ENCODE results near the gene KRT12. TPM values are rescaled to one million over a fixed set of nuclear protein-coding genes. Genes with fewer than 3 reads are reported as not detected.

KRT12 gene
- polyA plus RNA-seq, 2 of the 4 experiments (the other 2 are of a cell fraction) = not detected

DNA sequence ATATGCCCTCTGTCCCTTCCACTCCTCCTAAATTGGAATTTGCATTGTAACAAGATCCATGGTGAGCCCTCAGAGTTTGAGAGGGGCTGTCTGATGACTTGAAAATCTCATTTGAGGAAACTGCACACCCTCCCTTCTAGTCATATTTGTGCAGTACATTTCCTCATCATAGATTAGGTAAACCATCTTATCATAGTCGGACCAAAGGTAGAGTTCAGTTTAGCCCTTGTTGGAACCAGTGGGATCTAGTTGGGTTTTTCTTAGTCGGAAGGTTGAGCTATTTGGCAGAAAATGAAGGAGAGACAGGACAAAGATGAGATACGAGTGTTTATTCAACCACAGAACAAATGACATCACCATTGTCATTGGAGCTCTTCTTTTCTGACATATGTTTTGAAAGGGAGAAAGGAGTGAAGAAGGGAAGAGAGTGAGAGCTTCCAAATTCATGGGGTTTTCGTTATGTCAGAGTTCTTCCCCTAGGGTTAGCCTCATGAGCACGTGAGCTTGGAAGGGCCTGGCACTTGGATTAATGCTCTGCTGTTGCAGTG is 33.9 kb upstream of the KRT12 start:
- H3K9me3 ChIP-seq = no peaks in the 10 kb centered on the region
- H3K4me2 ChIP-seq = peak overlapping the region; percentile 85
- no peak for TF ChIP-seq CHD2 (IDR thresholded peaks at IDR 0.05; ENCODE audit: low read length, partially characterized antibody)
- TF ChIP-seq GATA3 (IDR thresholded peaks at IDR 0.05; ENCODE audit: borderline replicate concordance) = no peak
- TF ChIP-seq FOSL2 (IDR thresholded peaks at IDR 0.05) = no peak
- no peak for TF ChIP-seq FOSL2 (CRISPR knock-in tag; IDR thresholded peaks at IDR 0.05)
- TF ChIP-seq ZSCAN20 (CRISPR knock-in tag; IDR thresholded peaks at IDR 0.05) = no peak
- TF ChIP-seq TP53 (CRISPR knock-in tag; IDR thresholded peaks at IDR 0.05) = no peak
- TF ChIP-seq EP300 (IDR thresholded peaks at IDR 0.05) = no peak
- WGBS (ENCODE audit: missing lambda C conversion rate) = 84% methylated on average over 5 of the region's 5 CpGs
- DNase-seq (ENCODE audit: low read depth in 1 of 2, low spot score in 1 of 2) = no peak
- no peak for ATAC-seq
- no peak overlapping the region for H3K4me3 ChIP-seq
- peak overlapping the region; percentile 91 to 93 for H3K27ac ChIP-seq
- ChIA-PET POLR2A (no interaction called here), CTCF (interaction anchor here (0.8 to 6.6 kb wide), 17 partner anchors 9 to 769 kb away, joined by 3 to 94 read pairs (median 4); partner anchors contain the start of gene KRT20)
- peak; percentile 84 for FAIRE-seq
- H3K4me1 ChIP-seq = peaks cover 38% of the 10 kb centered on the region

DNA sequence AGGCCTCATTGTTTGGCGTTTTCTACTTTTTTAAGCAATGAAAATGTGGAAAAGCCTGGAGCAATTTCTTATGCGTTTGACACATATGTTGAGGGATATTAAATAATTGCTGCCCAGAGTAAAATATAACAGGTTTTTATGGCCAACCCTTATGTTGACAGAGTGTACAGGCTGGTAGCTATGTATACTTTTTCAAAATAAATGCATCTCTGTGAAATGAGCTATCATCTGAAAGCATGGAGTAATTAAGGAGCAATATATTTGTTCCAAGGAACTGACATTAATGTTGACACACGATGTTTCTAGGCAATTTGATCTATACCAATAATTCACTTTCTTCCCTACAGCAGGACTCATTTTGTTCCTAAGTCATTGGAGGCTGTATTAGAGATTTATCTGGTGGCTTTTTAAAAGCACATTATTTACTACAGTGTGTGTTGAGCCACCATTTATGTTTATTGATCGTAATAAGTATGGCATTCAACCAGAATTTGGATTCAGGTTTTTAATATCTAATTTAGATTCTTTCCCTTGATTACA is 30.0 kb upstream of the KRT12 start:
- DNase-seq (ENCODE audit: low read depth in 1 of 2, low spot score in 1 of 2) (no peak), ATAC-seq (no peak), FAIRE-seq (no peak)
- Histone ChIP-seq H3K27ac (no peak overlapping the region; a peak in 1 of 6 replicates), H3K4me3 (no peak overlapping the region), H3K9me3 (no peaks in the 10 kb centered on the region), H3K4me1 (peaks cover 25% of the 10 kb centered on the region), H3K4me2 (no peak overlapping the region)
- 85% methylated on average over 4 of the region's 4 CpGs for WGBS (ENCODE audit: missing lambda C conversion rate)
- CTCF ChIA-PET = interaction anchor here (1.2 to 4.4 kb wide), 6 partner anchors 11 to 652 kb away, joined by 3 to 27 read pairs (median 4); partner anchors contain the start of gene KRT20
- no peak for TF ChIP-seq FOSL2 (IDR thresholded peaks at IDR 0.05)
- TF ChIP-seq FOSL2 (CRISPR knock-in tag; IDR thresholded peaks at IDR 0.05) = no peak
- TF ChIP-seq KDM5A (IDR thresholded peaks at IDR 0.05) = no peak
- no peak for TF ChIP-seq ELK1 (IDR thresholded peaks at IDR 0.05; ENCODE audit: low read depth, low read length)
- TF ChIP-seq CEBPB (IDR thresholded peaks at IDR 0.05) = no peak
- POLR2A ChIA-PET = no interaction called here

- ATAC-seq (peak; percentile 28 to 84; a peak in 3 of 6 replicates), DNase-seq (ENCODE audit: low read depth in 1 of 2, low spot score in 1 of 2) (peak in 1 of 2 experiments; percentile 40), FAIRE-seq (no peak)
- peak overlapping the region; percentile 62 to 64 for H3K27ac ChIP-seq
- H3K4me1 ChIP-seq = peaks cover 11% of the 10 kb centered on the region
- WGBS (ENCODE audit: missing lambda C conversion rate) = 66% methylated on average over 9 of the region's 9 CpGs
- H3K4me2 ChIP-seq = peak overlapping the region; percentile 30; the same call in 2 of the 3 replicates
- POLR2A ChIA-PET = interaction anchor here (0.6 kb wide), 1 partner anchor 753 kb away, joined by 6 read pairs; no protein-coding TSS in a partner anchor
- no peak overlapping the region for H3K4me3 ChIP-seq
- no peak for TF ChIP-seq FOSB (CRISPR knock-in tag; IDR thresholded peaks at IDR 0.05)
- TF ChIP-seq, protein P1, sequence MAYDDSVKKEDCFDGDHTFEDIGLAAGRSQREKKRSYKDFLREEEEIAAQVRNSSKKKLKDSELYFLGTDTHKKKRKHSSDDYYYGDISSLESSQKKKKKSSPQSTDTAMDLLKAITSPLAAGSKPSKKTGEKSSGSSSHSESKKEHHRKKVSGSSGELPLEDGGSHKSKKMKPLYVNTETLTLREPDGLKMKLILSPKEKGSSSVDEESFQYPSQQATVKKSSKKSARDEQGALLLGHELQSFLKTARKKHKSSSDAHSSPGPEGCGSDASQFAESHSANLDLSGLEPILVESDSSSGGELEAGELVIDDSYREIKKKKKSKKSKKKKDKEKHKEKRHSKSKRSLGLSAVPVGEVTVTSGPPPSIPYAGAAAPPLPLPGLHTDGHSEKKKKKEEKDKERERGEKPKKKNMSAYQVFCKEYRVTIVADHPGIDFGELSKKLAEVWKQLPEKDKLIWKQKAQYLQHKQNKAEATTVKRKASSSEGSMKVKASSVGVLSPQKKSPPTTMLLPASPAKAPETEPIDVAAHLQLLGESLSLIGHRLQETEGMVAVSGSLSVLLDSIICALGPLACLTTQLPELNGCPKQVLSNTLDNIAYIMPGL (CRISPR knock-in tag; IDR thresholded peaks at IDR 0.05; ENCODE audit: borderline replicate concordance) = no peak
- TF ChIP-seq MAZ (IDR thresholded peaks at IDR 0.05; ENCODE audit: borderline replicate concordance, low read depth, low read length) = no peak
- CTCF ChIA-PET = interaction anchor here (1.3 to 4.4 kb wide), 4 partner anchors 24 to 768 kb away, joined by 4 to 27 read pairs (median 8); no protein-coding TSS in a partner anchor
- H3K9me3 ChIP-seq = no peaks in the 10 kb centered on the region
These were observed 28.2 kb upstream of the KRT12 start for GRCh38 chr17:40895106-40895730.

DNA sequence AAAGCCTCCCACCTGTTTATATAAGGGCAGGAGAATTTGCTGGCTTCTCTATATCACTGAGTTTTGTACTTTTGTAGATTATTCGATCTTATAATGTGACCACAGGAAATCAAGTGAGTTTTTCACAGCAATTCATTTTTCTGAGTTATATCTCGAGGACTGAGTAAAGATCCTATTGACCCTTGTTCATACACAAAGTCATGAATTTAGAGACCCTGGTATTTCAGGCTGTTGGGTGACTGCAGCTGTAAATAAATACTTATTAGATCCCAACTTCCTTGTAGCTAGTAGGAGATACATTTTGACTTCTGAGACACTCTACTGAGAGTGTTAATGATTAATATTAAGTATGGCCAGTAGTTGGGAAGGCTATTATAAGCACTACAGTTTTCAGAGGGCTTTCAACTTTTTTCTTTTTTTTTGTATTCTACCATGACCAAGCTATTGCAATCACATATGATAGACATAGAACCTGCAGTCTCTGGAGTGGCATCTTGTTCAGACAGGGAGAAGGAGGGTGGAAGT is 21.2 kb upstream of the KRT12 start:
- peaks cover 15% of the 10 kb centered on the region for H3K4me1 ChIP-seq
- H3K4me3 ChIP-seq = no peak overlapping the region
- peak overlapping the region; percentile 7 to 13; a peak in 2 of 6 replicates for H3K27ac ChIP-seq
- H3K4me2 ChIP-seq = peak overlapping the region; percentile 39
- DNase-seq (ENCODE audit: low read depth in 1 of 2, low spot score in 1 of 2) (no peak), FAIRE-seq (peak; percentile 67), ATAC-seq (peak in 1 of 2 experiments; percentile 45; a peak in 3 of 6 replicates)
- 40% methylated on average over 2 of the region's 2 CpGs for WGBS (ENCODE audit: missing lambda C conversion rate)
- ChIA-PET POLR2A (no interaction called here), CTCF (interaction anchor here (1.0 to 6.0 kb wide), 5 partner anchors 13 to 759 kb away, joined by 3 to 35 read pairs (median 4); no protein-coding TSS in a partner anchor)
- no peaks in the 10 kb centered on the region for H3K9me3 ChIP-seq
- TF ChIP-seq, protein P2, sequence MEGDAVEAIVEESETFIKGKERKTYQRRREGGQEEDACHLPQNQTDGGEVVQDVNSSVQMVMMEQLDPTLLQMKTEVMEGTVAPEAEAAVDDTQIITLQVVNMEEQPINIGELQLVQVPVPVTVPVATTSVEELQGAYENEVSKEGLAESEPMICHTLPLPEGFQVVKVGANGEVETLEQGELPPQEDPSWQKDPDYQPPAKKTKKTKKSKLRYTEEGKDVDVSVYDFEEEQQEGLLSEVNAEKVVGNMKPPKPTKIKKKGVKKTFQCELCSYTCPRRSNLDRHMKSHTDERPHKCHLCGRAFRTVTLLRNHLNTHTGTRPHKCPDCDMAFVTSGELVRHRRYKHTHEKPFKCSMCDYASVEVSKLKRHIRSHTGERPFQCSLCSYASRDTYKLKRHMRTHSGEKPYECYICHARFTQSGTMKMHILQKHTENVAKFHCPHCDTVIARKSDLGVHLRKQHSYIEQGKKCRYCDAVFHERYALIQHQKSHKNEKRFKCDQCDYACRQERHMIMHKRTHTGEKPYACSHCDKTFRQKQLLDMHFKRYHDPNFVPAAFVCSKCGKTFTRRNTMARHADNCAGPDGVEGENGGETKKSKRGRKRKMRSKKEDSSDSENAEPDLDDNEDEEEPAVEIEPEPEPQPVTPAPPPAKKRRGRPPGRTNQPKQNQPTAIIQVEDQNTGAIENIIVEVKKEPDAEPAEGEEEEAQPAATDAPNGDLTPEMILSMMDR (IDR thresholded peaks at IDR 0.05) = no peak
- TF ChIP-seq SREBF2 (IDR thresholded peaks at IDR 0.05) (no peak), NR3C1 (IDR thresholded peaks at IDR 0.05) (no peak), ELK1 (IDR thresholded peaks at IDR 0.05; ENCODE audit: low read depth, low read length) (no peak), NFE2L2 (conservative IDR thresholded peaks at IDR 0.05; ENCODE audit: low read length) (no peak), MYC (IDR thresholded peaks at IDR 0.05; ENCODE audit: borderline replicate concordance, low read length) (no peak), CBX2 (IDR thresholded peaks at IDR 0.05; ENCODE audit: borderline replicate concordance, low read depth) (no peak), GATA3 (IDR thresholded peaks at IDR 0.05; ENCODE audit: borderline replicate concordance) (no peak), NPAS2 (CRISPR knock-in tag; IDR thresholded peaks at IDR 0.05; ENCODE audit: borderline replicate concordance) (no peak)
- TF ChIP-seq, protein P3, sequence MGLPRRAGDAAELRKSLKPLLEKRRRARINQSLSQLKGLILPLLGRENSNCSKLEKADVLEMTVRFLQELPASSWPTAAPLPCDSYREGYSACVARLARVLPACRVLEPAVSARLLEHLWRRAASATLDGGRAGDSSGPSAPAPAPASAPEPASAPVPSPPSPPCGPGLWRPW (IDR thresholded peaks at IDR 0.05) = no peak
